Measurements from ENCODE around the gene PARM1. TPM values are rescaled to one million over a fixed set of nuclear protein-coding genes. Genes with fewer than 3 reads are reported as not detected.

PARM1 gene
- total RNA-seq, 1 donor from 2014 or later: 116 TPM

DNA sequence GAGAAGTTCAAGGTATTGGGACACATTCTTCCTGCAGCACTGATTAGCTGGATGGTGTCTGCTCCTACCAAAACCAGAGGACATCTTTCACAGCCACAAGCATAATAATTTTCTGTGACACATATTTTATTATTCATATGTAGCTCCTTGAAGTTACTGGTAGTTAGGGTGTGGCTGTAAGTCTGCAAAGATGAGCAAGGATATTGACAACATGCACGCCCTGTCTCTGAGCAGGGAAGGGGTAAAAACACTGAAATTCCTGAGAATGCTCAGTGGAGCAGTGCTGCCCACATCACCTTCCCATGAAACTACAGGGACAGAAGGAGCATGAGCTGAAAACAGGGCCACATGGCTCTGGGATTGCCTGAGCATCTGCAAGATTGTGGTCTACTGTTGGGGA lies 38.9 kb downstream of the PARM1 start:
- intact Hi-C loops (cut with DNase I): loop anchor here (10.0 kb wide), 1 partner anchor 97 kb away; no protein-coding TSS in a partner anchor
- no peak overlapping the region for H3K4me3 ChIP-seq
- H3K27ac ChIP-seq: no peak overlapping the region
- TF ChIP-seq, protein P1, sequence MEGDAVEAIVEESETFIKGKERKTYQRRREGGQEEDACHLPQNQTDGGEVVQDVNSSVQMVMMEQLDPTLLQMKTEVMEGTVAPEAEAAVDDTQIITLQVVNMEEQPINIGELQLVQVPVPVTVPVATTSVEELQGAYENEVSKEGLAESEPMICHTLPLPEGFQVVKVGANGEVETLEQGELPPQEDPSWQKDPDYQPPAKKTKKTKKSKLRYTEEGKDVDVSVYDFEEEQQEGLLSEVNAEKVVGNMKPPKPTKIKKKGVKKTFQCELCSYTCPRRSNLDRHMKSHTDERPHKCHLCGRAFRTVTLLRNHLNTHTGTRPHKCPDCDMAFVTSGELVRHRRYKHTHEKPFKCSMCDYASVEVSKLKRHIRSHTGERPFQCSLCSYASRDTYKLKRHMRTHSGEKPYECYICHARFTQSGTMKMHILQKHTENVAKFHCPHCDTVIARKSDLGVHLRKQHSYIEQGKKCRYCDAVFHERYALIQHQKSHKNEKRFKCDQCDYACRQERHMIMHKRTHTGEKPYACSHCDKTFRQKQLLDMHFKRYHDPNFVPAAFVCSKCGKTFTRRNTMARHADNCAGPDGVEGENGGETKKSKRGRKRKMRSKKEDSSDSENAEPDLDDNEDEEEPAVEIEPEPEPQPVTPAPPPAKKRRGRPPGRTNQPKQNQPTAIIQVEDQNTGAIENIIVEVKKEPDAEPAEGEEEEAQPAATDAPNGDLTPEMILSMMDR (IDR thresholded peaks at IDR 0.05): no peak
- peaks cover 6 to 27% of the 10 kb centered on the region in 2 donors for H3K4me1 ChIP-seq
- peaks cover 0 to 3% of the 10 kb centered on the region in 2 donors for H3K9me3 ChIP-seq
- no peak for DNase-seq (ENCODE audit: low spot score in 2 of 2)
- no peaks in the 10 kb centered on the region for H3K27me3 ChIP-seq
- no peaks in the 10 kb centered on the region for H3K36me3 ChIP-seq

DNA sequence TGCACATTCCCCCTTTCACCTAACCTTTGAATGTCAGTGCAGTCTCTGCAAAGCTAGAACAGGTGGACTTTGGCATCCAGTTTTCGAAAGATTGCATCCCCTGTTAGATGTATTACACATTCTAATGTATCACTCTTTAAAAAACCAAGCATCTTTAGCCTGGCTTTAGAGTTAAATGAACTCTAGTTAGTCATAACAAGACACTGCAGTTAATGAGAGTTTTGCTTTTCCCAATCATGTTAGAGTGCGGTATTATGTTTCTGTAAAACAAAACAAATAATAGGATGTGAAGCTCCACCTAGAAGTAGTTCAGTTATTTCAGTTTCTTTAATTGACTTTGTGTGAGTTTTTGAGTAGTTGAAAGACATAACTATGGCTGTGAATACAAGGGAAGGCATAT lies 42.2 kb downstream of the PARM1 start:
- intact Hi-C loops (cut with DNase I): loop anchor here (10.0 kb wide), 1 partner anchor 100 kb away; no protein-coding TSS in a partner anchor

DNA sequence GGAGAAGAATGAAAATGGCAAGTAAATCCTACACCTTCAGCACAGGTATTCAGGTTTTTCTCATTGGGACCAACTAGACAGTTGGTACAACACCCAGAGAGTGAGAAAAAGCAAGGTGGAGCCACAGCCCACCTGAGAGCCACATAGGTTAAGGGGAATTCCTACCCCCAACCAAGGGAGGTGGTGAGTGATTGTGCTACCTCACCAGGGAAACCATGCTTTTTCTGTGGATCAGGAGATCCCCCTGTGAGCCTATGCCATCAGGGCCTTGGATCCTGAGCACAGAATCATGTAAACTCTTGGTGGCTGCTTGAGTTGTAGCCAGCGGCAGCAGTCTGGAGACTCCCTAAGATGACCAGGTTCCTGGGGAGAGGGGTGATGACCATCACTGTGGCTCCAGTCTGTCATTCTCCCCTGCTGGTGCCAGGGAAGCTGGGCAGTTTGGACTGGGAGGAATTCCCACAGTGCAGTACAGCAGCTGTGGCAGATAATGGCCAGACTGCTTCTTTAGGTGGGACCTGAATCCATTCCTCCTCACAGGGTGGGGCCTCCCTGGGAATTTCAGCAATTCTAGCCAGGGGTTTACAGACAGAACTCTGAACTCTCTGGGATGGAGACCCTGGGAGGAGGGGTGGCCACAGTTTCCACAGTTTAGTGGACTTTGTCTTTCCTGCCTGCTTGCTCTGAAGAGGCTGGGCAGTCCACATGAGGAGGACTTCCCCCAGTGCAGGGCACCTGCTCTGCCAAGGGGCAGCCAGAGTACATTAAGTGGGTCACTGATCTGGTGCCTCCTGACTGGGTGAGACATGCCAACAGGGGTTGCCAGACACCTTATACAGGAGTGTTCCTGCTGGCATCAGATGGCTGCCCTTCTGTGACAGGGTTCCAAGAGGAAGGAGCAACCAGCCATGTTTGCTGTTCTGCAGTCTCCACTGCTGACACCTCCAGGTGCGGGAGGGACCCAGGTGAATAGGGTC lies 43.2 kb downstream of the PARM1 start:
- no peak for DNase-seq (ENCODE audit: low spot score in 2 of 2)
- H3K27me3 ChIP-seq: no peaks in the 10 kb centered on the region
- no peak overlapping the region for H3K27ac ChIP-seq
- H3K4me1 ChIP-seq: peaks cover 0 to 4% of the 10 kb centered on the region in 2 donors
- no peak overlapping the region for H3K4me3 ChIP-seq
- intact Hi-C loops (cut with DNase I): loop anchor here (10.0 kb wide), 1 partner anchor 101 kb away; no protein-coding TSS in a partner anchor
- TF ChIP-seq, protein P1 (IDR thresholded peaks at IDR 0.05): no peak
- H3K36me3 ChIP-seq: no peaks in the 10 kb centered on the region
- H3K9me3 ChIP-seq: peaks cover 0 to 33% of the 10 kb centered on the region in 2 donors

More for the DNA sequence above, 42.2 kb downstream of the PARM1 start:
- no peak overlapping the region for H3K4me3 ChIP-seq
- TF ChIP-seq, protein P1 (IDR thresholded peaks at IDR 0.05): no peak
- no peaks in the 10 kb centered on the region for H3K36me3 ChIP-seq
- H3K27ac ChIP-seq: no peak overlapping the region
- peaks cover 6 to 14% of the 10 kb centered on the region in 2 donors for H3K4me1 ChIP-seq
- peaks cover 0 to 33% of the 10 kb centered on the region in 2 donors for H3K9me3 ChIP-seq
- no peaks in the 10 kb centered on the region for H3K27me3 ChIP-seq
- DNase-seq (ENCODE audit: low spot score in 2 of 2): no peak

DNA sequence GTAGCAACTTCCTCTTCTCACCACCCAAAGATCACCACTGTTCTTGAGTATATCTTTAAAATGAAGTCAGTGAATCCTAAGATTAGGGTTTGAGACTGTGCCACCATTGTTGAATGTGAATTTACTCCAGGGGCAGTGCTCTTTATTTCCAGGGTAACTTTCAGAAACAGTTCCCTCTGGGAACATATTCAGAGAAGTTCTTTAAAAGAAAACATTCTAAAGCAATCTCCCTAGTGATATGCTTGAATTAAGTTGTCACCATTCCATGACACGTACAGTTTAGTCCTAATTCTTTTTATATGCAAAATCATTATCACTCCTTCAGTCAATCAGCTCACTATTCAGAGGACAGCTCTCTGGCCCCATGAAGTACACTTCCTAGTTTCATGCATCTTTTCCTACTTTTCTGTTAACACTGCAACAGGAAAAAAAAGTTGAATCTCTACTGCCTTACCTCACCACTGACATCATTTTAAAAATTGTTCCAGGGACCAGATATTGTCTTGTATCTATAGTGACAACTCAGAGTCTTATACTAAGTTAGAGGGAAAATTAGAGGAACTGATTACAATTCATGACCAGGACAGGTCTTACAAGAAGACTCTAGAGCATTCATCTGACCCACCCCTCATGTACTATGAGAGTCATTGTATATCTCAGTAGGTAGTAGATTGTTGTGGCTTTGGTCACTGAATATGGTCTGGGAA lies 49.8 kb downstream of the PARM1 start:
- peaks cover 0 to 21% of the 10 kb centered on the region in 2 donors for H3K9me3 ChIP-seq
- no peaks in the 10 kb centered on the region for H3K36me3 ChIP-seq
- intact Hi-C loops (cut with DNase I): no loop called here
- no peak for DNase-seq (ENCODE audit: low spot score in 2 of 2)
- H3K4me3 ChIP-seq: no peak overlapping the region
- TF ChIP-seq, protein P1 (IDR thresholded peaks at IDR 0.05): no peak
- no peaks in the 10 kb centered on the region for H3K27me3 ChIP-seq
- no peak overlapping the region for H3K27ac ChIP-seq
- no peaks in the 10 kb centered on the region for H3K4me1 ChIP-seq

DNA sequence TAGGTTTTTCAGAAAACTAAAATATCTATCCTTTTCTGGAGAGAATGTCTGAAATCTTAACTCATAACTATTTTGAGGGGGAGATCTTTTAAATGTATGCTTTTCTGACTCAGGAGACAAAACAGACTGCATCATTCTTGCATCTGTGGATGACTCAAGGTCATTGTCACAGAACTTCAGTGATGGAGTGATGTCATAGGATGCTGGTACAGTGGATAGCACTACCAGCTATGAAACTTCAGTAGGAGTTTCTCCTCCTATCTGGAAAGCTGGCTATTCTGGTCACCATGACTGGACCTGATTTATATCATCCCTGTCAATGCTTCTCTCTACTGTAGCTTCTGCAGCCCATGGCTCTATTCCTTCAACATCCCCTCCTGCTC lies 50.3 kb downstream of the PARM1 start:
- DNase-seq (ENCODE audit: low spot score in 2 of 2): no peak
- intact Hi-C loops (cut with DNase I): no loop called here
- Histone ChIP-seq H3K27ac (no peak overlapping the region), H3K4me1 (no peaks in the 10 kb centered on the region), H3K9me3 (peaks cover 0 to 16% of the 10 kb centered on the region in 2 donors), H3K4me3 (no peak overlapping the region), H3K36me3 (no peaks in the 10 kb centered on the region), H3K27me3 (no peaks in the 10 kb centered on the region)
- TF ChIP-seq, protein P1 (IDR thresholded peaks at IDR 0.05): no peak
